GM12872 (cell line): ENCODE measurements around the gene TAMALIN.

ENCODE experiments used
- TF ChIP-seq, protein P1 (sequence below): IDR thresholded peaks from 3 replicates; pipeline ENCODE4 v1.5.1; 2011; ENCODE audit warnings: low read depth, mild to moderate bottlenecking, low read length, moderate library complexity; ENCODE audit not compliant: insufficient read depth

Gene TAMALIN

DNA sequence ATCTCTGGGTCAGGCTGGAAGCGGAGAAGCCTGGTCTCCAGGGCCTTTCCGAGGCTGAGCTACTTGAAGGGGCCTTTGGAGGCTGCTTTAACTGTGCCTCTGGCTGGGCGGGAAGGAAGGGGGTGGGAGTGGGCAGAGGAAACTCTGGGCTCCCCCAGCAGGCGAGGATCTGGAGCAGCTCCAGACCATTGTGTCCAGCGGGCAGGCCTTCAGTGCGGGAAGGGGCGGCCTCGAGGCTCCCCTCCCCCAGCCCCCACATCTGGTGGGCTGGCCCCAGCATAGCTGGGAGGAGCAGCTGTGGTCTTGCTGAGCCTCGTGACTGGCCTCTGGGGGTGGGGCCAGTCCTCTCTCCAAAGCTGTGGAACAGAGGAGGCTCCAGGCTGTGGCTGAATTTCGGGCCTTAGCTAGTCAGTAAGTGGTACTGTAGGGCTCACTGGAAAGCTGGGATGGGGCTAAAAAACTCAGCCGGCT lies 3.4 kb downstream of the TAMALIN start:
- TF ChIP-seq, protein P1, sequence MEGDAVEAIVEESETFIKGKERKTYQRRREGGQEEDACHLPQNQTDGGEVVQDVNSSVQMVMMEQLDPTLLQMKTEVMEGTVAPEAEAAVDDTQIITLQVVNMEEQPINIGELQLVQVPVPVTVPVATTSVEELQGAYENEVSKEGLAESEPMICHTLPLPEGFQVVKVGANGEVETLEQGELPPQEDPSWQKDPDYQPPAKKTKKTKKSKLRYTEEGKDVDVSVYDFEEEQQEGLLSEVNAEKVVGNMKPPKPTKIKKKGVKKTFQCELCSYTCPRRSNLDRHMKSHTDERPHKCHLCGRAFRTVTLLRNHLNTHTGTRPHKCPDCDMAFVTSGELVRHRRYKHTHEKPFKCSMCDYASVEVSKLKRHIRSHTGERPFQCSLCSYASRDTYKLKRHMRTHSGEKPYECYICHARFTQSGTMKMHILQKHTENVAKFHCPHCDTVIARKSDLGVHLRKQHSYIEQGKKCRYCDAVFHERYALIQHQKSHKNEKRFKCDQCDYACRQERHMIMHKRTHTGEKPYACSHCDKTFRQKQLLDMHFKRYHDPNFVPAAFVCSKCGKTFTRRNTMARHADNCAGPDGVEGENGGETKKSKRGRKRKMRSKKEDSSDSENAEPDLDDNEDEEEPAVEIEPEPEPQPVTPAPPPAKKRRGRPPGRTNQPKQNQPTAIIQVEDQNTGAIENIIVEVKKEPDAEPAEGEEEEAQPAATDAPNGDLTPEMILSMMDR = no peak

DNA sequence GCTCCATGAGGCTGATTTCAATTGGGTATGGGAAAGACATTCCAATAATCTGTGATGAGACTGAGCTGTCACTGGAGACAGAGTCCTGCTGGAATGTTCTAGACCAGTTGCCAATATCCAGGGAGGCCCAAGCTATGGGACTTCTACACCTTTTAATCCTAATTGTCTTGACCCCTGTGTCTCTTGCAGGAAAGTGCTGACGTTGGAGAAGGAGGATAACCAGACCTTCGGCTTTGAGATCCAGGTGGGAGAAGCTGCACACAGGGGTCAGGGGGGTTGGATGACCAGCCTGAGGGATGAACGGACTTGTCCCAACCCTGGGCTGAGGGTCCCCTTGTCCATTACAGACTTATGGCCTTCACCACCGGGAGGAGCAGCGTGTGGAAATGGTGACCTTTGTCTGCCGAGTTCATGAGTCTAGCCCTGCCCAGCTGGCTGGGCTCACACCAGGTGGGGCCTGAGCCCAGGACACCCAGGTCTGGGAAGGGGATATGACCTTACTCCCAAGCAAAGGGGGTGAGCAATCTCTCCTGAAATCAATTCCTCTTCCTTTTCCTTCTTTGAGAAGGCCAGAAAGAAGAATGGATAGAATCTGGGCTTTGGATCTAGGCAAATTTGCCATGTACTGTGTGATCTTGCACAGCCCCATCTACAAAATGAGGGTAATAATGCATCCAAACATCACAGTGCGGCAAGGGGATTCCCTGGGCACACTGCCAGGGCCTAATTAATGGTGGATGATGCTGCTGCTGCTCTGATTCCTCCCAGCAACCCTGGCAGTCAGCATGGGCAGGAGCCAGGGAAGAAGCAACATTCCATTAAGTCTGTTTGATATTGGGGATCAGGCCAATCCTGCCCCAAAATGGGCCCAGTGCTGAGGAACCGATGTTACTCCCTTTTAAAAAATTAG lies 4.2 kb downstream of the TAMALIN start:
- TF ChIP-seq, protein P1 = no peak

DNA sequence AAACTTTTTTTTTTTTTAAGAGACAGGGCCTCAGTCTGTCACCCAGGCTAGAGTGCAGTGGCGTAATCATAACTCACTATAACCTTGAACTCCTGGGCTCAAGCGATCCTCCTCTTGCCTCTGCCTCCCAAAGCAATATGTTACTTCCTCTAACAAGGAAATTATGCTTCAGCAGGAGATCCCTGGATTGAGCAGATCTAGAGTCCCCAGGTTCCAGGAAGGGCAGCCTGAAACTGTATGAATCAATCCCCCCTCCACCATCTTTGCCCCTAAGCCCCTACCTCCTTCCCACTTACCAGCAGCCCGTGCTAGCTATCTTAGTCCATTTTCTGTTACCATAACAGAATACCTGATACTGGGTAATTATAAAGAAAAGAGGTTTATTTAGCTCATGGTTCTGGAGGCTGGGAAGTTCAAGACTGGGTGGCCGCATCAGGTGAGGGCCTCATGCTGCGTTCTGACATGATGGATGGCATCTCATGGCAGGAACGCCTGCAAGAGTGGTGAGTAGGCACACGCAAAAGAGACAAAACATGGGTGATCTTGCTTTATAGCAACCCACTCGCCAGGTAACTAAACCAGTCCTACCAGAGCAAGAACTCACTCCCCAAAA lies 5.0 kb downstream of the TAMALIN start:
- TF ChIP-seq, protein P1 = no peak

DNA sequence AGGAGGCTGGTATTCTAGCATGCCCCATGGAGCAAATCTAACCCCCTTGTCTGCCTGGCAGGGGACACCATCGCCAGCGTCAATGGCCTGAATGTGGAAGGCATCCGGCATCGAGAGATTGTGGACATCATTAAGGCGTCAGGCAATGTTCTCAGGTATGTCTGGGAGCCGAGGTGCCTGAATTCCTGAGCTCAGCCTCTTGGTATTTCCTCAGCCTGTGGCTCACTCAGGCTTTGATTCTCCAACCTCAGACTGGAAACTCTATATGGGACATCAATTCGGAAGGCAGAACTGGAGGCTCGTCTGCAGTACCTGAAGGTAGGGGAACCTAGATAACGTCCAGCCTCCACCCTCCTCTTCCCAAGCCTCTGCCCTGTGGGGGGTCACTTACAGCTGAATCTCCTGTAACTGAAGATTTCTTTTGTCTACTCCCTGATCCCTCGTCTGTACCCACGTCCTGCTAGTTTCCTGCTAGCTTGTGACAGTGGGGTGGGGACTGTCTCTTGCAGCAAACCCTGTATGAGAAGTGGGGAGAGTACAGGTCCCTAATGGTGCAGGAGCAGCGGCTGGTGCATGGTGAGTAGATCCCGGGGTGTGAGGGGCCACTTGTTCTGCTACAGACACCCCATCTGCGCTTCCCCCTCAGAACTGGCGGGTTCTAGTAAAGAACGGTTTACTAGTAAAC lies 7.0 kb downstream of the TAMALIN start:
- TF ChIP-seq, protein P1 = no peak

DNA sequence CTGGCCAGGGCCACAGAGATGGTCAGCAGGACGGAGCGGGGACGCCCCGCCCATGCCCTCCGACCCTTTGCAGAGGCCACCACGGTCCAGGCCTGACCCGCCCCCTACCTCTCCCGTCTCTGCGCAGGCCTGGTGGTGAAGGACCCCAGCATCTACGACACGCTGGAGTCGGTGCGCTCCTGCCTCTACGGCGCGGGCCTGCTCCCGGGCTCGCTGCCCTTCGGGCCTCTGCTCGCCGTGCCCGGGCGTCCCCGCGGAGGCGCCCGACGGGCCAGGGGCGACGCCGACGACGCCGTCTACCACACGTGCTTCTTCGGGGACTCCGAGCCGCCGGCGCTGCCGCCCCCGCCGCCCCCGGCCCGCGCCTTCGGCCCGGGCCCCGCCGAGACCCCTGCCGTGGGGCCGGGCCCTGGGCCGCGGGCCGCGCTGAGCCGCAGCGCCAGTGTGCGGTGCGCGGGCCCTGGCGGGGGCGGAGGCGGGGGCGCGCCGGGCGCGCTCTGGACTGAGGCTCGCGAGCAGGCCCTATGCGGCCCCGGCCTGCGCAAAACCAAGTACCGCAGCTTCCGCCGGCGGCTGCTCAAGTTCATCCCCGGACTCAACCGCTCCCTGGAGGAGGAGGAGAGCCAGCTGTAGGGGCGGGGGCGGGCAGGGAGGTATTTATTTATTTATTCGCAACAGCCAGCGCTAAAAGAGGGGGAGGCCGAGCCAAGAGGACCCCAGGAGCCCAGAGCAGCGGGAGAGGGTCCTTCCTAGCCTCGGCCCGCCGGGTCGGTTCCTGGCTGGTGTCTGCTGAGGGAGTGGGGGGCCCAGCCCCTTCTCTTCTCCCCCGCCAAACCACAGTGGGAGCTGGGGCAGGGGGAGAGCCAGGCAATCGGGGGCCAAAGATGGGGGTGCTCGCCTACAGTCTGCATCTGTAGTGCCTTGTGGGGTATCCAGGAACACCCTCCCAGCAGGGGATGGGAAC lies 8.1 kb downstream of the TAMALIN start:
- TF ChIP-seq, protein P1 = no peak

DNA sequence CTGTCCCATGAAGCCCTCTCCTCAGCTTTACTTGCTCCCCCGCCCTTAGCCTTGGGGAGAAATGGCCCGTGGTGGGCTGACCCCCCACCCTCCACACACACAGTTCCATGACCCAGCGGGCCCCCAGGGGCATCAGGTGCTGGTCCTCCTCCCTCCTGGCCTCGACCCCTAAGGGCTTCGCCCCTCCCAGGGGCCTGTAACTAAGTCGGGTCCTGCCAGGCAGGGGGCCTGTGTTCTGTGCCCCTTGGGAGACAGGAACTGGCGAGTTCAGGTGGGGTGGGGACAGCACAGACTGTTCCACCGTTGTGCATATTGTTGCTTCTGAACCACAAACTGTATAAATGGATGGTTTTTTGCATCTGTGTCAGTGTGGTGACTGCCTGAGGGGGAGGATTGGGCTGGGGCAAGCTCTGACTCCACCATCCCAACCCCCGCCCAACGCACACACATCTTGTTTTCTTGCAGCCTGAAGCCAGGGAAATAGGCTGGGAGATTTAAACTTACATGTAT lies 8.8 kb downstream of the TAMALIN start:
- TF ChIP-seq, protein P1 = no peak
